ENCODE data around the gene DNAAF8. TPM values are rescaled to one million over a fixed set of nuclear protein-coding genes. Genes with fewer than 3 reads are reported as not detected.

Gene DNAAF8
- total RNA-seq, 1 donor: 1.7 TPM

DNA sequence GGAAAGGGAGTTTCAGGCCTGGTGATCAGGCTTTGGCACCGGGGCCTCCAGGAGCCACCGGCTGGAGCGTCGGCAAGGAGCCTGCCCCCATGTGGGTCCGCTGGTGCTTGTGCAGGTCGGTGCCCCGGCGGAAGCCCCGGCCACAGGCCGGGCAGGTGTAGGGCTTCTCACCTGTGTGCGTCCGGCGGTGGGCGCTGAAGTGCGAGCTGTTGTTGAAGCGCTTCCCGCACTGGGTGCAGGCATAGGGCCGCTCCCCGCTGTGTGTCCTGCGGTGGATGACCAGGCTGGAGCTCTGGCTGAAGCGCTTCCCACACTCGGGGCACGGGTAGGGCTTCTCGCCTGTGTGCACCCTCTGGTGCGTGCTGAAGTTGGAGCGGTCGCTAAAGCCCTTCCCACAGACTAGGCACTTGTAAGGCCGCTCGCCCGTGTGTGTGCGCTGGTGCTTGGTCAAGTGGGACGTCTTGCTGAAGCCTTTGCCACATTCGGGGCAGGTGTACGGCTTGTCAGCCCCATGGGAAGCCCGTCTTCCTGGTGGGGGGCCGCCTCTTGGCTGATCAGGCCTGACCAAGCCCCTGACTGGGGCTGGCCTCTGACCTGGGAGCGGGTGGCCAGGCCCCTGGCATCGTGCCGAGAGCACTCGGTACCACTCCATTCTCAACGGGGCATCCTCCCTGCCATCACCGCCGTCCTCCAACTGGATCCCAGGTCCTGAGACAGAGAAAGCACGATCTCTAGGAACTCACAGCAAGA is 18.2 kb downstream of the DNAAF8 start:
- TF ChIP-seq, protein P1, sequence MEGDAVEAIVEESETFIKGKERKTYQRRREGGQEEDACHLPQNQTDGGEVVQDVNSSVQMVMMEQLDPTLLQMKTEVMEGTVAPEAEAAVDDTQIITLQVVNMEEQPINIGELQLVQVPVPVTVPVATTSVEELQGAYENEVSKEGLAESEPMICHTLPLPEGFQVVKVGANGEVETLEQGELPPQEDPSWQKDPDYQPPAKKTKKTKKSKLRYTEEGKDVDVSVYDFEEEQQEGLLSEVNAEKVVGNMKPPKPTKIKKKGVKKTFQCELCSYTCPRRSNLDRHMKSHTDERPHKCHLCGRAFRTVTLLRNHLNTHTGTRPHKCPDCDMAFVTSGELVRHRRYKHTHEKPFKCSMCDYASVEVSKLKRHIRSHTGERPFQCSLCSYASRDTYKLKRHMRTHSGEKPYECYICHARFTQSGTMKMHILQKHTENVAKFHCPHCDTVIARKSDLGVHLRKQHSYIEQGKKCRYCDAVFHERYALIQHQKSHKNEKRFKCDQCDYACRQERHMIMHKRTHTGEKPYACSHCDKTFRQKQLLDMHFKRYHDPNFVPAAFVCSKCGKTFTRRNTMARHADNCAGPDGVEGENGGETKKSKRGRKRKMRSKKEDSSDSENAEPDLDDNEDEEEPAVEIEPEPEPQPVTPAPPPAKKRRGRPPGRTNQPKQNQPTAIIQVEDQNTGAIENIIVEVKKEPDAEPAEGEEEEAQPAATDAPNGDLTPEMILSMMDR (IDR thresholded peaks at IDR 0.05; ENCODE audit: insufficient read depth, low read depth, low read length): no peak
- no peak for DNase-seq (ENCODE audit: low read depth)
- no peak overlapping the region for H3K4me3 ChIP-seq (ENCODE audit: low read depth, low read length)

DNA sequence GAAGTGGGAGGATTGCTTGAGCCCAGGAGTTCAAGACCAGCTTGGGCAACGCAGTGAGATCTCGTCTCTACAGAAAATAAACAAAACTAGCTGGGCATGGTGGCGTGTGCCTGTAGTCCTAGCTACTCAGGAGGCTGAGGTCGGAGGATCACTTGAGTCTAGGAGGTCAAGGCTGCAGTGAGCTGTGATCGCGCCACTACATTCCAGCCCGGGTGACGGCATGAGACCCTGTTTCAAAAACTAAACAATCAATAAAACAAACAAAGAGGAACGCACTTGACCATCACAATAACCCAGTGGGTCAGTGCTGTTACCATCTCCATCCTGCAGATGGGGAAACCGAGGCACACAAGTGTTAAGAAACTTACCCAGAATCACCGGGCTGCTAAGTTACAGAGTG is 18.9 kb downstream of the DNAAF8 start:
- TF ChIP-seq, protein P1 (IDR thresholded peaks at IDR 0.05; ENCODE audit: insufficient read depth, low read depth, low read length): no peak
- H3K4me3 ChIP-seq (ENCODE audit: low read depth, low read length): no peak overlapping the region
- DNase-seq (ENCODE audit: low read depth): no peak

DNA sequence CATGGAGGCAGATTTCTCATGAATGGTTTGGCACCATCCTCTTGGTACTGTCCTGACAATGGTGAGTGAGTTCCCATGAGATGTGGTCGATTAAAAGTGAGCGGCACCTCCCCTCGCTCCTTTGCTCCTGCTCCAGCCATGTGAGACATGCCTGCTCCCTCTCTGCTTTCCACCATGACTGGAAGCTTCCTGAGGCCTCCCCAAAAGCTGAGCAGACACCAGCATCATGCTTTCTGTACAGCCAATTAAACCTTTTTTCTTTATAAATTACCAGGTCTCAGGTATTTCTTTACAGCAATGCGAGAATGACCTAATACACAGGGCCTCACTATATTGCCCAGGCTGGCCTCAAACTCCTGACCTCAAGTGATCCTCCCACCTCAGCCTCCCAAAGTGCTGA is 20.5 kb downstream of the DNAAF8 start:
- no peak overlapping the region for H3K4me3 ChIP-seq (ENCODE audit: low read depth, low read length)
- TF ChIP-seq, protein P1 (IDR thresholded peaks at IDR 0.05; ENCODE audit: insufficient read depth, low read depth, low read length): no peak
- DNase-seq (ENCODE audit: low read depth): no peak

DNA sequence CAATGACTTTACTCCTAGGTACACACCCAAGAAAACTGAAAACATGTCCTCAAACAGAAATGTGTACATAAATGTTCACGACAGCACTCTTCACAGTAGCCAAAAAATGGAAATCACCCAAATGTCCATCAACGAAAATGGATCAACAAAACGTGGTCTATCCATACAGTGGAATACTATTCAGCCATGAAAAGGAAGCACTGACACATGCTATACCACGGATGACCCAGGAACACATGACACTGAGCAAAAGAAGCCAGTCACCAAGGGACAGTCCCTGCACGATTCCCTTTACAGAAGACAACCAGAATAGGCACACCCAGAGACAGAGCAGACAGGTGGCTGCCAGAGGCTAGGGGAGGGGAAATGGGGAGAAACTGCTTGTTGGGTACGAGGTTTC is 21.4 kb downstream of the DNAAF8 start:
- TF ChIP-seq, protein P1 (IDR thresholded peaks at IDR 0.05; ENCODE audit: insufficient read depth, low read depth, low read length): no peak
- DNase-seq (ENCODE audit: low read depth): no peak

DNA sequence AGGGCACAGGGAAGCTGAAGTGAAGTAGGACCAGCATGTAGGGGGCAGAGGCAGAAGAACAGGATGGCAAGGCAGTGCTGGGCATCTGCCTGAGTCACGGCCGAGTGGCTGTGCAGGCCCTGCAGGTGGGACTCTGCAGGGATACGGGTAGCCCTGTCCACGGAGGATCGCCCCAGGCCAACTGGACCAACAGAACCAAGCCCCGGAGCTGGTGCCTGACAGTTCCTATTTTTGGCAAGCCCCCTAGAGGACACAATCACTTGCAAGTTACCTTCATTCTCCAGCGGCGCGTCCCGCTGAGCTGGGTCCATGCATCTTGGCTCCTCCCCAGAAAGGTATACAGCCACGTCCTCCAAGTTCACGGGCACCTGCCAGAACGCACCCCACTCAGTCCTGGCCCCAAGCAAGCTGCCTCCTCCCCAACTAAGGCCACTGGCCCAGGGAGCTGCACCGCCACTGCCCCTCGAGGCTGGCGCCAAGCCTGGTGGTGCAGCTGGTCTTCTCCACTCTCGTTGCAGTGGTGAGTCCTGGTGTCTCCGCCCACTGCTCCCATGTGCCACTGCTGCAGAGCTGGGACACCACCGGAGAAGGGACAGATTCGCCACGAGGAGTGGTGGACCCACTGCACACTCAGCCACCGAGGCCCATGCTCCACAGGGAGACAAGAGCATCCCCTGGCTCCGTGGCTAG is 26.0 kb downstream of the DNAAF8 start:
- DNase-seq (ENCODE audit: low read depth): no peak
- H3K4me3 ChIP-seq (ENCODE audit: low read depth, low read length): no peak overlapping the region
- TF ChIP-seq, protein P1 (IDR thresholded peaks at IDR 0.05; ENCODE audit: insufficient read depth, low read depth, low read length): no peak

More for the DNA sequence above, 21.4 kb downstream of the DNAAF8 start:
- no peak overlapping the region for H3K4me3 ChIP-seq (ENCODE audit: low read depth, low read length)

DNA sequence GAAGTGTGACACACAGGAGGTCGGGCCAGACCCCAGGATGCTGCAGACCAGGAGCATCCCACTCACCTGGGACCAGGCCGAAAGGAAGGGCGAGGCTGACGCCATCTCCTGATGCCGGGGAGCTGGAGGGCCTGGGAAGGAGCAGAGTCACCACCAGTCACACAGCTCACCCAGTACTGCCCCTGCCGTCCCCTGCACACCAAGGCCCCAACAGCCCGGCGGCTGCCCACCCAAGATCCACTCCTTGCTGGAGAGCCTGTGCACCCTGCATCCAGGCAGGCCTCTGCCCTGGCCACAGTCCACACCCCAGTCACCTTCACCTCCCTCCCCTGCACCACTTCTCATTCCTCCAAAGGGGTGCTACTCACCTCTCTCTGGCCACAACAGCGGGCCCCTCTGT is 27.9 kb downstream of the DNAAF8 start:
- TF ChIP-seq, protein P1 (IDR thresholded peaks at IDR 0.05; ENCODE audit: insufficient read depth, low read depth, low read length): no peak
- DNase-seq (ENCODE audit: low read depth): no peak
- no peak overlapping the region for H3K4me3 ChIP-seq (ENCODE audit: low read depth, low read length)
